ENCODE data around the gene SLX4. TPM values are rescaled to one million over a fixed set of nuclear protein-coding genes. Genes with fewer than 3 reads are reported as not detected.

SLX4 gene
- polyA plus RNA-seq, 1 of the 3 experiments (the other 2 are of a cell fraction): 2.1 TPM

GRCh38 chr16:3578121-3578520 lies 33.3 kb downstream of the SLX4 start (continued):
- no peak for TF ChIP-seq ZBTB33 (IDR thresholded peaks at IDR 0.05; ENCODE audit: borderline replicate concordance, low read depth)
- TF ChIP-seq CHD2 (IDR thresholded peaks at IDR 0.05; ENCODE audit: low read length, partially characterized antibody): no peak
- no peak for TF ChIP-seq YY1 (IDR thresholded peaks at IDR 0.05; ENCODE audit: low read depth)
- TF ChIP-seq TCF12 (IDR thresholded peaks at IDR 0.05): no peak
- TF ChIP-seq SMC3 (IDR thresholded peaks at IDR 0.05; ENCODE audit: low read depth, low read length): no peak
- no peak for TF ChIP-seq TEAD4 (IDR thresholded peaks at IDR 0.05; ENCODE audit: borderline replicate concordance, insufficient read depth)
- TF ChIP-seq POLR2AphosphoS5 (IDR thresholded peaks at IDR 0.05; ENCODE audit: low read depth, low read length): no peak
- TF ChIP-seq RAD21 (IDR thresholded peaks at IDR 0.05; ENCODE audit: low read length): no peak
- TF ChIP-seq RCOR1 (IDR thresholded peaks at IDR 0.05; ENCODE audit: low read length): no peak

GRCh38 chr16:3577302-3577752 lies 34.1 kb downstream of the SLX4 start, which contains the start of gene NLRC3:
TSS of gene NLRC3 (minus strand) at chr16:3577403. CDS start at chr16:3565036, 12,367 bp downstream.
- Histone ChIP-seq H3K4me3 (ENCODE audit: low read depth in 2 of 2, low read length in 1 of 2) (no peak within 1 kb of the TSS), H4K20me1 (ENCODE audit: insufficient read depth) (no peaks in the 10 kb centered on the region), H2AFZ (ENCODE audit: low read depth) (no peak within 1 kb of the TSS), H3K9me3 (no peaks in the 10 kb centered on the region), H3K4me2 (no peak within 1 kb of the TSS), H3K79me2 (ENCODE audit: insufficient read depth) (no peaks in the 10 kb centered on the region), H3K9me2 (no peaks in the 10 kb centered on the region), H3K27ac (ENCODE audit: low read depth in 2 of 2, low read length in 1 of 2) (no peak within 1 kb of the TSS), H3K27me3 (ENCODE audit: insufficient read depth) (no peaks in the 10 kb centered on the region), H3K9ac (no peak within 1 kb of the TSS), H3F3A (replicated peaks; ENCODE audit: insufficient read depth) (no peaks in the 10 kb centered on the region), H3K4me1 (ENCODE audit: control insufficient read depth in 1 of 2, insufficient read depth in 2 of 2, low read depth in 1 of 2, low read length in 1 of 2) (no peaks in the 10 kb centered on the region; a peak in 1 of 4 replicates), H3K36me3 (replicated peaks in 1 of 2; ENCODE audit: control insufficient read depth in 1 of 2, insufficient read depth in 2 of 2, low read length in 1 of 2) (no peaks in the 10 kb centered on the region)
- CTCF ChIA-PET: no interaction called here
- WGBS (ENCODE audit: low lambda C conversion rate): 86% methylated on average over 12 of the region's 18 CpGs
- POLR2A ChIA-PET: no interaction called here
- no peak for TF ChIP-seq MAX (IDR thresholded peaks at IDR 0.05; ENCODE audit: low read depth)
- no peak for TF ChIP-seq CTCF (IDR thresholded peaks at IDR 0.05)
- no peak for TF ChIP-seq FOXM1 (IDR thresholded peaks at IDR 0.05; ENCODE audit: low read depth)
- no peak for TF ChIP-seq RFX5 (IDR thresholded peaks at IDR 0.05; ENCODE audit: low read length)
- TF ChIP-seq USF1 (IDR thresholded peaks at IDR 0.05; ENCODE audit: borderline replicate concordance, low read depth): no peak
- TF ChIP-seq EZH2phosphoT487 (IDR thresholded peaks at IDR 0.05; ENCODE audit: borderline replicate concordance, low read depth): no peak
- no peak for TF ChIP-seq EP300 (IDR thresholded peaks at IDR 0.05; ENCODE audit: borderline replicate concordance in 1 of 2, low read depth in 1 of 2, low read length in 1 of 2)
- no peak for TF ChIP-seq ELF1 (IDR thresholded peaks at IDR 0.05)
- TF ChIP-seq TEAD4 (IDR thresholded peaks at IDR 0.05; ENCODE audit: borderline replicate concordance, insufficient read depth): no peak
- TF ChIP-seq SMC3 (IDR thresholded peaks at IDR 0.05; ENCODE audit: low read depth, low read length): no peak
- DNase-seq: no peak

Measured in SK-N-SH (cell line).